HepG2 (cell line): ENCODE measurements around the gene DAB2IP. TPM values are rescaled to one million over a fixed set of nuclear protein-coding genes. Genes with fewer than 3 reads are reported as not detected.

Experiments
- AHR ChIP-seq: IDR thresholded peaks from 2 replicates; pipeline ENCODE4 v1.6.1; 2018; ENCODE audit warnings: missing genetic modification reagents, missing compliant biosample characterization
- CCAR2 ChIP-seq: fragments of 200-400 bp; formaldehyde crosslinking; optimal IDR thresholded peaks from 2 replicates; pipeline ENCODE3; 2018; ENCODE audit warnings: low read depth, mild to moderate bottlenecking, low read length, moderate library complexity
- CREM ChIP-seq, 2 experiments: sonication (generic) in 1 of 2; formaldehyde crosslinking in 1 of 2; IDR thresholded peaks; 2 replicates each; pipeline versions ENCODE4 v1.4.0 to v1.6.1; 2016 to 2020; ENCODE audit warnings: antibody characterized with exemption in 1 of 2, mild to moderate bottlenecking in 1 of 2, missing genetic modification reagents in 1 of 2
- DPF2 ChIP-seq: sonication (generic); formaldehyde crosslinking; IDR thresholded peaks from 2 replicates; pipeline ENCODE4 v1.4.0; 2020; ENCODE audit warnings: mild to moderate bottlenecking, low read depth, missing genetic modification reagents, borderline replicate concordance
- EZH2 ChIP-seq: conservative IDR thresholded peaks from 2 replicates; pipeline ENCODE4 v1.6.1; 2012; ENCODE audit warnings: mild to moderate bottlenecking, low read depth, low read length, moderate library complexity
- FOSL1 ChIP-seq: sonication (generic); formaldehyde crosslinking; IDR thresholded peaks from 2 replicates; pipeline ENCODE4 v1.9.0; 2021; ENCODE audit warnings: missing genetic modification reagents, borderline replicate concordance
- GATAD1 ChIP-seq: IDR thresholded peaks from 2 replicates; pipeline ENCODE4 v1.6.1; 2016; ENCODE audit warnings: missing genetic modification reagents, missing compliant biosample characterization
- GATAD2A ChIP-seq: IDR thresholded peaks from 2 replicates; pipeline ENCODE4 v1.6.1; 2016
- GZF1 ChIP-seq: sonication (generic); formaldehyde crosslinking; IDR thresholded peaks from 2 replicates; pipeline ENCODE4 v1.5.1; 2020; ENCODE audit warnings: mild to moderate bottlenecking, missing genetic modification reagents
- HINFP ChIP-seq: sonication (generic); formaldehyde crosslinking; IDR thresholded peaks from 2 replicates; pipeline ENCODE4 v1.4.0; 2020; ENCODE audit warnings: low read depth, mild to moderate bottlenecking, missing genetic modification reagents
- RBAK ChIP-seq: sonication (generic); formaldehyde crosslinking; IDR thresholded peaks from 2 replicates; pipeline ENCODE4 v1.5.1; 2020; ENCODE audit warnings: mild to moderate bottlenecking, missing genetic modification reagents
- REPIN1 ChIP-seq: sonication (generic); formaldehyde crosslinking; IDR thresholded peaks from 2 replicates; pipeline ENCODE4 v1.8.0; 2022; ENCODE audit warnings: missing genetic modification reagents, low read depth, mild to moderate bottlenecking, borderline replicate concordance
- SATB2 ChIP-seq: sonication (generic); formaldehyde crosslinking; IDR thresholded peaks from 2 replicates; pipeline ENCODE4 v1.5.0; 2020; ENCODE audit warnings: missing genetic modification reagents
- SRF ChIP-seq: IDR thresholded peaks from 2 replicates; pipeline ENCODE4 v1.6.1; 2011; ENCODE audit warnings: mild to moderate bottlenecking, low read depth, low read length, moderate library complexity
- TERF1 ChIP-seq: sonication (generic); formaldehyde crosslinking; IDR thresholded peaks from 2 replicates; pipeline ENCODE4 v1.8.0; 2022; ENCODE audit warnings: mild to moderate bottlenecking, missing genetic modification reagents, moderate library complexity
- WIZ ChIP-seq: sonication (generic); formaldehyde crosslinking; IDR thresholded peaks from 2 replicates; pipeline ENCODE4 v1.5.1; 2020; ENCODE audit warnings: mild to moderate bottlenecking, missing genetic modification reagents
- ZBTB20 ChIP-seq: sonication (generic); formaldehyde crosslinking; IDR thresholded peaks from 2 replicates; pipeline ENCODE4 v1.8.1; 2023; ENCODE audit warnings: missing genetic modification reagents, low read depth, mild to moderate bottlenecking, borderline replicate concordance
- ZBTB3 ChIP-seq: sonication (generic); formaldehyde crosslinking; IDR thresholded peaks from 2 replicates; pipeline ENCODE4 v1.4.0; 2020; ENCODE audit warnings: low read depth, mild to moderate bottlenecking, moderate library complexity, missing genetic modification reagents, borderline replicate concordance
- ZNF138 ChIP-seq: sonication (generic); formaldehyde crosslinking; IDR thresholded peaks from 2 replicates; pipeline ENCODE4 v1.5.0; 2020; ENCODE audit warnings: mild to moderate bottlenecking, low read depth, missing genetic modification reagents
- ZNF142 ChIP-seq: sonication (generic); formaldehyde crosslinking; IDR thresholded peaks from 2 replicates; pipeline ENCODE4 v1.4.0; 2020; ENCODE audit warnings: missing genetic modification reagents
- ZNF451 ChIP-seq: sonication (generic); formaldehyde crosslinking; IDR thresholded peaks from 2 replicates; pipeline ENCODE4 v1.5.0; 2020; ENCODE audit warnings: mild to moderate bottlenecking, missing genetic modification reagents
- ZNF678 ChIP-seq: sonication (generic); formaldehyde crosslinking; IDR thresholded peaks from 2 replicates; pipeline ENCODE4 v1.4.0; 2020; ENCODE audit warnings: mild to moderate bottlenecking, missing genetic modification reagents
- ZNF83 ChIP-seq: sonication (generic); formaldehyde crosslinking; IDR thresholded peaks from 2 replicates; pipeline ENCODE4 v1.4.0; 2020; ENCODE audit warnings: missing genetic modification reagents, mild to moderate bottlenecking, borderline replicate concordance
- ZSCAN9 ChIP-seq: IDR thresholded peaks from 2 replicates; pipeline ENCODE4 v1.6.1; 2016; ENCODE audit warnings: borderline replicate concordance
- polyA plus RNA-seq, 8 experiments: library from polyadenylated mRNA; depleted of rRNA in 3 of 8; stranded (reverse) in 7 of 8; unstranded in 1 of 8; fragments of >200 nt; fragmentation: Illumina TruSeq in 4 of 8; extraction: Trizol in 4 of 8; gene quantifications; 2 replicates each; pipeline versions ENCODE4 v1.2.1 to v1.2.3, GENCODE V29; 2011 to 2016; ENCODE audit warnings: low read depth in 4 of 8, missing spikeins in 1 of 8, mixed read lengths in 1 of 8; ENCODE audit not compliant: insufficient read depth in 1 of 8
- total RNA-seq, 5 experiments: library from RNA; depleted of rRNA; stranded (reverse); fragments of >200 nt; fragmentation: Illumina TruSeq; extraction: Trizol; gene quantifications; 2 replicates each; pipeline ENCODE4 v1.2.3, GENCODE V29; 2016; ENCODE audit warnings: low read depth in 1 of 5

DAB2IP gene
- total and polyA plus RNA-seq, 2 of the 13 experiments (the other 11 are each of a cell fraction or from before 2014, with no cell fraction given) = 25.3 to 37.9 TPM

GRCh38 chr9:121743441-121744001 is 92.1 kb downstream of the DAB2IP start (continued):
- TF ChIP-seq TERF1 (CRISPR knock-in tag) (no peak), REPIN1 (CRISPR knock-in tag) (no peak), ZNF678 (no peak), ZNF451 (CRISPR knock-in tag) (no peak), WIZ (CRISPR knock-in tag) (no peak), CREM (IDR thresholded peaks at IDR 0.05) (0 out of 2 replicates have a peak, but pooled peaks have one; percentile 9), CREM (CRISPR knock-in tag; IDR thresholded peaks at IDR 0.05) (no peak), FOSL1 (CRISPR knock-in tag) (no peak), RBAK (CRISPR knock-in tag) (no peak), GATAD1 (CRISPR knock-in tag) (no peak), DPF2 (CRISPR knock-in tag) (no peak), SATB2 (CRISPR knock-in tag) (no peak), SRF (no peak), ZNF138 (CRISPR knock-in tag) (no peak), EZH2 (no peak), GATAD2A (no peak), HINFP (CRISPR knock-in tag) (no peak), ZBTB20 (CRISPR knock-in tag) (no peak), ZSCAN9 (CRISPR knock-in tag) (peak; percentile 43; the same call in 1 of the 2 replicates), ZNF142 (CRISPR knock-in tag) (no peak), GZF1 (no peak), ZNF83 (CRISPR knock-in tag) (no peak), CCAR2 (no peak), AHR (no peak), ZBTB3 (CRISPR knock-in tag) (no peak)
